HG02938 (cell line): ENCODE measurements around the gene SLC47A2.
"Not testable (repeated sequence)": the region's sequence is repeated elsewhere in the genome, so short reads cannot be mapped to it uniquely, and the experiment has no call there.

ENCODE experiments used
- ATAC-seq: cut with Tn5 transposase; IDR thresholded peaks from one replicate; pipeline ENCODE4 v1.9.1; 2021; ENCODE audit warnings: mild to moderate bottlenecking, moderate library complexity; ENCODE audit not compliant: unreplicated experiment

SLC47A2 gene

GRCh38 chr17:19672009-19672750, 44.2 kb downstream of the SLC47A2 start:
- ATAC-seq = no peak

GRCh38 chr17:19671433-19671832, 45.0 kb downstream of the SLC47A2 start:
- no peak for ATAC-seq

GRCh38 chr17:19670908-19671307, 45.5 kb downstream of the SLC47A2 start:
- ATAC-seq = no peak

GRCh38 chr17:19669680-19670079, 46.7 kb downstream of the SLC47A2 start:
- not testable (repeated sequence) for ATAC-seq

GRCh38 chr17:19664821-19665181, 51.6 kb downstream of the SLC47A2 start:
- no peak for ATAC-seq

GRCh38 chr17:19664136-19664820, 52.1 kb downstream of the SLC47A2 start:
- no peak for ATAC-seq

- ATAC-seq = no peak
Measured at GRCh38 chr17:19663097-19663496, 53.3 kb downstream of the SLC47A2 start.

GRCh38 chr17:19661121-19661520, 55.3 kb downstream of the SLC47A2 start:
- no peak for ATAC-seq

- no peak for ATAC-seq
Measured at GRCh38 chr17:19660219-19660870, 56.0 kb downstream of the SLC47A2 start.

GRCh38 chr17:19659366-19660177, 56.8 kb downstream of the SLC47A2 start:
- no peak for ATAC-seq

- ATAC-seq = no peak
Measured at GRCh38 chr17:19656851-19657581, 59.4 kb downstream of the SLC47A2 start.

GRCh38 chr17:19656336-19656735, 60.0 kb downstream of the SLC47A2 start:
- ATAC-seq = no peak

- ATAC-seq = no peak
Measured at GRCh38 chr17:19654896-19655295, 61.5 kb downstream of the SLC47A2 start.

- no peak for ATAC-seq
Measured at GRCh38 chr17:19654342-19654886, 62.0 kb downstream of the SLC47A2 start.

- ATAC-seq = no peak
Measured at GRCh38 chr17:19652595-19652994, 63.8 kb downstream of the SLC47A2 start.

- no peak for ATAC-seq
Measured at GRCh38 chr17:19651451-19652238, 64.7 kb downstream of the SLC47A2 start.

- ATAC-seq = no peak
Measured at GRCh38 chr17:19650826-19651225, 65.6 kb downstream of the SLC47A2 start.

GRCh38 chr17:19649274-19649541, 67.2 kb downstream of the SLC47A2 start:
- no peak for ATAC-seq

GRCh38 chr17:19648475-19649273, 67.7 kb downstream of the SLC47A2 start, which contains the start of gene ALDH3A2:
TSS of gene ALDH3A2 (plus strand) at chr17:19648751. CDS start at chr17:19648972, 221 bp downstream.
- peak; percentile 78 for ATAC-seq
